PC-3 (cell line): Measurements from ENCODE around the gene EEF1A2.

Source experiments
- EZH2 ChIP-seq: fragments of 300-600 bp; sonication (generic); IDR thresholded peaks from one replicate; pipeline ENCODE4 v1.6.1; 2017; ENCODE audit warnings: antibody characterized with exemption, mild to moderate bottlenecking, low read length; ENCODE audit not compliant: unreplicated experiment
- EZH2phosphoT487 ChIP-seq: fragments of 300-600 bp; sonication (generic); IDR thresholded peaks from 2 replicates; pipeline ENCODE4 v1.6.1; 2018; ENCODE audit warnings: mild to moderate bottlenecking, antibody characterized with exemption, low read length, borderline replicate concordance
- TF ChIP-seq, protein P1 (sequence below): fragments of 300-600 bp; sonication (generic); conservative IDR thresholded peaks from 2 replicates; pipeline ENCODE4 v1.5.1; 2017; ENCODE audit warnings: antibody characterized with exemption, low read depth, mild to moderate bottlenecking, low read length

DNA sequence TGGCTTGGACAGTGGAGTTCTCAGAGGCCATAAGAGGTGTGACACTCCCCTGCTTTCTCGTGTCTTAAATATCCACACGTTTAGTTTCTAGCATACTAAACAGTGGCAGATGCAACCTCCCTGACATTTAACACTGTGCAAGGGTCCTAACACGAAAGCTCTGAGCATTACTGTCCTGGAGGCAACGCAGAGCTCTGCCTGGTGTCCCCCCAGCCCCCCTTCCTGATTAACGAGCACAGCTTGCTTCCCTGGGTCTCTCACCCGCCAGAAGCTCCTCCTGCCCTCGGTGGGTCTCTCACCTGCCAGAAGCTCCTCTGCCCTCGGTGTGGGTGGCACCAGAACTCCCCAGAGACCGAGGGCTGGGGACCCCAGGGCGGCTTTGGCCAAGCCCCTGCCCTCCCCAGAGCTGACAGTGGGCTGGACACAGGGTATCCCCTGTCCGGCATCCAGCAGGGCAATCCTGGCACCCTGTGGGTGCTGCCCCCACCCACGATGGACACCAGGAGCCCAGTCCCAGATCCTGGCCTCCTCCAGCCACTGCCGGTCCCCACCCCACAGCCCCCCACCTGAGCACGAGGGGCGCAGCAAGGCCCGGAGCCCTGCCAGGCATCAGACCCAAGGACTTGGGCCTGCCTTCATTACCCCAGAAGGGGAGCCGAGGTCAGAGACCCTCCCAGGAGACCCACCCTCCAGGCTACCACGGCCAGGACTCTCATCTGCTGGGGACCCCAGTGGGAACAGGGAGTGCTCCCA lies 14.1 kb downstream of the EEF1A2 start:
- TF ChIP-seq, protein P1, sequence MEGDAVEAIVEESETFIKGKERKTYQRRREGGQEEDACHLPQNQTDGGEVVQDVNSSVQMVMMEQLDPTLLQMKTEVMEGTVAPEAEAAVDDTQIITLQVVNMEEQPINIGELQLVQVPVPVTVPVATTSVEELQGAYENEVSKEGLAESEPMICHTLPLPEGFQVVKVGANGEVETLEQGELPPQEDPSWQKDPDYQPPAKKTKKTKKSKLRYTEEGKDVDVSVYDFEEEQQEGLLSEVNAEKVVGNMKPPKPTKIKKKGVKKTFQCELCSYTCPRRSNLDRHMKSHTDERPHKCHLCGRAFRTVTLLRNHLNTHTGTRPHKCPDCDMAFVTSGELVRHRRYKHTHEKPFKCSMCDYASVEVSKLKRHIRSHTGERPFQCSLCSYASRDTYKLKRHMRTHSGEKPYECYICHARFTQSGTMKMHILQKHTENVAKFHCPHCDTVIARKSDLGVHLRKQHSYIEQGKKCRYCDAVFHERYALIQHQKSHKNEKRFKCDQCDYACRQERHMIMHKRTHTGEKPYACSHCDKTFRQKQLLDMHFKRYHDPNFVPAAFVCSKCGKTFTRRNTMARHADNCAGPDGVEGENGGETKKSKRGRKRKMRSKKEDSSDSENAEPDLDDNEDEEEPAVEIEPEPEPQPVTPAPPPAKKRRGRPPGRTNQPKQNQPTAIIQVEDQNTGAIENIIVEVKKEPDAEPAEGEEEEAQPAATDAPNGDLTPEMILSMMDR = no peak
- TF ChIP-seq EZH2 (no peak), EZH2phosphoT487 (no peak)
